DOHH2 (cell line): ENCODE measurements around the gene SDCCAG8.

Experiments
- H3F3A ChIP-seq: fragments of 200-600 bp; sonication (generic), shearing (Covaris generic); 2 replicates; pipeline ENCODE4 v1.6.0; 2016; ENCODE audit warnings: antibody characterized with exemption, mild to moderate bottlenecking; ENCODE audit not compliant: control insufficient read depth, insufficient read depth
- H3K27ac ChIP-seq: fragments of 200-600 bp; sonication (generic); 2 replicates; pipeline ENCODE4 v1.5.1; 2014; ENCODE audit warnings: low read depth, mild to moderate bottlenecking, low read length, moderate library complexity
- H3K27me3 ChIP-seq: fragments of 200-600 bp; sonication (generic); 2 replicates; pipeline ENCODE4 v1.6.1; 2014; ENCODE audit warnings: mild to moderate bottlenecking, low read length, mixed read lengths; ENCODE audit not compliant: control insufficient read depth
- H3K36me3 ChIP-seq: fragments of 200-600 bp; sonication (generic); 2 replicates; pipeline ENCODE4 v1.6.1; 2014; ENCODE audit warnings: mild to moderate bottlenecking, low read length, moderate library complexity, mixed read lengths; ENCODE audit not compliant: control insufficient read depth
- H3K4me1 ChIP-seq: fragments of 200-600 bp; sonication (generic); 2 replicates; pipeline ENCODE4 v1.6.1; 2014; ENCODE audit warnings: mild to moderate bottlenecking, low read length, mixed read lengths; ENCODE audit not compliant: control insufficient read depth
- H3K4me2 ChIP-seq: fragments of 200-600 bp; sonication (generic); 2 replicates; pipeline ENCODE4 v1.6.0; 2014; ENCODE audit warnings: mild to moderate bottlenecking, low read length, moderate library complexity
- H3K4me3 ChIP-seq: fragments of 200-600 bp; sonication (generic); 2 replicates; pipeline ENCODE4 v1.5.1; 2014; ENCODE audit warnings: mild to moderate bottlenecking, low read length, mixed read lengths
- H3K79me2 ChIP-seq: fragments of 200-600 bp; sonication (generic); 2 replicates; pipeline ENCODE4 v1.6.1; 2014; ENCODE audit warnings: mild to moderate bottlenecking, low read length, mixed read lengths; ENCODE audit not compliant: control insufficient read depth
- H3K9me2 ChIP-seq: fragments of 200-600 bp; sonication (generic); replicated peaks from 2 replicates; pipeline ENCODE4 v1.6.1; 2014; ENCODE audit warnings: mild to moderate bottlenecking, low read length, mixed read lengths; ENCODE audit not compliant: control insufficient read depth
- H3K9me3 ChIP-seq: fragments of 200-600 bp; sonication (generic); 2 replicates; pipeline ENCODE4 v1.6.1; 2014; ENCODE audit warnings: antibody characterized with exemption, low read length, mixed read lengths; ENCODE audit not compliant: control insufficient read depth, insufficient read depth
- H4K20me1 ChIP-seq: fragments of 200-600 bp; sonication (generic); 2 replicates; pipeline ENCODE4 v1.6.0; 2014; ENCODE audit warnings: low read depth, mild to moderate bottlenecking, antibody characterized with exemption, low read length, moderate library complexity; ENCODE audit not compliant: control insufficient read depth, insufficient read depth
- CTCF ChIP-seq: fragments of 200-600 bp; sonication (generic); IDR thresholded peaks from one replicate; pipeline ENCODE4 v1.5.1; 2014; ENCODE audit warnings: antibody characterized with exemption, mild to moderate bottlenecking, low read depth, low read length; ENCODE audit not compliant: poor library complexity, severe bottlenecking
- EZH2phosphoT487 ChIP-seq: fragments of 200-600 bp; sonication (generic); IDR thresholded peaks from 2 replicates; pipeline ENCODE4 v1.6.1; 2017; ENCODE audit warnings: borderline replicate concordance, mild to moderate bottlenecking, antibody characterized with exemption, low read length, moderate library complexity, mixed read lengths

The SDCCAG8 gene

DNA sequence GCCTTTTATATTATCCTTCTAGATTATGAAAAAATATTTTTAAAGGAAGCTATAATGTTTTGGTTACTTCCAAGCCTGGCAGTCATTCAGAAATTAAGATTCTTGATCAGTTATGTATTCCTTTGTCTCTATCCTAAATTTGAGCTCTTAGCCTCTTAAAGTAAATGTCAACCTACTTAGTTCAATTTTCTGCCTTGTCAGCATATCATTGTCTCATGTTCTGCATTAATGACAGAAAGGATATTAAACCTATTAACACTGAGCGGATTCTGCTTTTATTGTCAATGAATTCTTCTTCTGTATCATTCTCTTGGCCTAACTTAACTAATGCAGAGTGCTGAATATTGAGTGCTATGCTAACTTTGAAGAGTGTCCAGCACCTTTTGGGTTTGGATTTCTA is 56.0 kb downstream of the SDCCAG8 start:
- Histone ChIP-seq H3F3A (no peaks in the 10 kb centered on the region), H3K79me2 (no peaks in the 10 kb centered on the region), H3K4me3 (no peak overlapping the region), H3K4me2 (no peak overlapping the region), H3K9me3 (no peaks in the 10 kb centered on the region), H4K20me1 (no peaks in the 10 kb centered on the region), H3K4me1 (peaks cover 9% of the 10 kb centered on the region), H3K9me2 (no peaks in the 10 kb centered on the region), H3K36me3 (peaks cover 7% of the 10 kb centered on the region), H3K27me3 (no peaks in the 10 kb centered on the region), H3K27ac (no peak overlapping the region)
- TF ChIP-seq EZH2phosphoT487 = no peak
- TF ChIP-seq CTCF = no peak

GRCh38 chr1:243312952-243313634 is 57.3 kb downstream of the SDCCAG8 start:
- no peaks in the 10 kb centered on the region for H3K9me2 ChIP-seq
- H3K27me3 ChIP-seq = no peaks in the 10 kb centered on the region
- peaks cover 9% of the 10 kb centered on the region for H3K4me1 ChIP-seq
- no peaks in the 10 kb centered on the region for H3F3A ChIP-seq
- H3K4me3 ChIP-seq = no peak overlapping the region
- H3K36me3 ChIP-seq = peaks cover 4% of the 10 kb centered on the region
- no peak for TF ChIP-seq CTCF
- no peak for TF ChIP-seq EZH2phosphoT487
- no peak overlapping the region for H3K27ac ChIP-seq
- H3K79me2 ChIP-seq = no peaks in the 10 kb centered on the region
- H4K20me1 ChIP-seq = no peaks in the 10 kb centered on the region
- no peaks in the 10 kb centered on the region for H3K9me3 ChIP-seq
- no peak overlapping the region for H3K4me2 ChIP-seq

GRCh38 chr1:243313635-243314536 is 58.0 kb downstream of the SDCCAG8 start:
- Histone ChIP-seq H3K27ac (no peak overlapping the region), H3K79me2 (no peaks in the 10 kb centered on the region), H3K4me3 (no peak overlapping the region), H3K36me3 (no peaks in the 10 kb centered on the region; the same call in 1 of the 2 replicates), H3K4me1 (peaks cover 9% of the 10 kb centered on the region), H3K4me2 (no peak overlapping the region), H3F3A (no peaks in the 10 kb centered on the region), H3K9me2 (no peaks in the 10 kb centered on the region), H3K27me3 (no peaks in the 10 kb centered on the region), H4K20me1 (no peaks in the 10 kb centered on the region), H3K9me3 (no peaks in the 10 kb centered on the region)
- no peak for TF ChIP-seq CTCF
- TF ChIP-seq EZH2phosphoT487 = no peak
